Erythroblast (primary cell): ENCODE data around the gene SLC12A9.
A peak's percentile ranks its signal among the peaks of the same experiment; 100 is the strongest.

Experiments used
- GATA1 ChIP-seq: IDR thresholded peaks from 2 replicates; pipeline ENCODE4 v1.6.1; 2011; ENCODE audit warnings: low read depth, mild to moderate bottlenecking, control low read depth, low read length, moderate library complexity
- POLR2A ChIP-seq: IDR thresholded peaks from 2 replicates; pipeline ENCODE4 v1.6.1; 2011; ENCODE audit warnings: mild to moderate bottlenecking, low read length

DNA sequence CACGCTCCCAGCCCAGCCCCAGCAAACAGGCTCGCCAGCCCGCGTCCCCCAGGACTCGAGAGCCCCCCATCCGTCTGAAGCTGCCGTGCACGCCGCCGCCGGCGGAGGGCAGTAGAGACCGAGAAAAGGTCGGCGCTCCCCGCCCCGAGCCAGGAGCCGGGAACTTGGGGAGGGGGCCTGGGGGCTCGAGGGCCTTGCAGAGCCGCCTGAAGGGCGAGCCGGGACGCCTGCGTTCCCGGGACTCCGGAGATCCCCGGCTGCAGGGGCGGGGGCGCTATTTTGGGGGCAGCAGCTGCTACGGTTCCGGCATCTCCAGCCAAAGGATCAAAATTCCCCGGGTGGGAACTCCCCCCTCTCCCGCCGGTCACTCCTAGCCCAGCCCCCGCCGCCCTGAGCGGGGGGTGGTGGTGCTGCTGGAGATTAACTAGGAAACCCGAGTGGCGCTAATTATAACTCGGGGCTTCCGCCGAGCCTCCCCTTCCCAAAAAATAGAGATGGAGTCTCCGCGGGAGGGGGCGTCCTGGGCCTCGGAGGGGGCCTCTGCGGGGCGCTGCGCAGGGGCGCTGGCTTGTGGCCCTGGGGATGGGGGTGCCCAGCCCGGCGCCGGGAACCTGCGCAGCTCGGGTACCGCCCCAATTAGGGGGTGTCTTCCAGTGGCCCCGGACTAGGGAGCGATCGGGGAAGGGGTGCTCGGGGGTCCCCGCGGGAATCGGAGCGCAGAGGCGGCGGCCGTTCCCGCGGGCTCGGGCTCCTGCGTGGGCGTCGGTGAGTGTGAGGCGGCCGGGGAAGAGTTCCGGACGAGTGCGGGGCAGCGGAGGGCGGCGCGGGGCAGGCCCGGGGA lies 42.6 kb downstream of the SLC12A9 start:
- TF ChIP-seq POLR2A, result peak; percentile 8
- no peak for TF ChIP-seq GATA1
